GM21423 (cell line): Measurements from ENCODE around the gene ALG2.
A peak's percentile ranks its signal among the peaks of the same experiment; 100 is the strongest.

Experiments
- ATAC-seq: cut with Tn5 transposase; IDR thresholded peaks from one replicate; pipeline ENCODE4 v1.9.1; 2021; ENCODE audit warnings: mild to moderate bottlenecking, moderate library complexity; ENCODE audit not compliant: unreplicated experiment

The ALG2 gene

GRCh38 chr9:99221621-99222415 is at the start of gene ALG2, which contains the start of gene SEC61B:
Gene ALG2, minus strand, starts transcription at chr9:99221942. Its CDS starts 48 bp downstream, at chr9:99221894.
Gene SEC61B, plus strand, starts transcription at chr9:99222282. Its CDS starts 82 bp downstream, at chr9:99222364.
- ATAC-seq, result peak; percentile 90

GRCh38 chr9:99270491-99270890 is 48.7 kb upstream of the ALG2 start:
- ATAC-seq, result no peak

- ATAC-seq, result no peak
Observed at GRCh38 chr9:99269416-99269815, 47.7 kb upstream of the ALG2 start.

- peak; percentile 61 for ATAC-seq
Observed at GRCh38 chr9:99266255-99267023, 44.7 kb upstream of the ALG2 start.

- ATAC-seq, result no peak
Observed at GRCh38 chr9:99265691-99266090, 43.9 kb upstream of the ALG2 start.

GRCh38 chr9:99264070-99264680 is 42.4 kb upstream of the ALG2 start:
- ATAC-seq, result no peak

- ATAC-seq, result no peak
Observed at GRCh38 chr9:99262949-99263418, 41.2 kb upstream of the ALG2 start.

GRCh38 chr9:99261923-99262322 is 40.2 kb upstream of the ALG2 start:
- no peak for ATAC-seq

- ATAC-seq, result peak; percentile 55
Observed at GRCh38 chr9:99259231-99259918, 37.6 kb upstream of the ALG2 start.

GRCh38 chr9:99257723-99258389 is 36.1 kb upstream of the ALG2 start:
- no peak for ATAC-seq

- no peak for ATAC-seq
Observed at GRCh38 chr9:99255651-99256050, 33.9 kb upstream of the ALG2 start.

- peak; percentile 81 for ATAC-seq
Observed at GRCh38 chr9:99253772-99254431, 32.2 kb upstream of the ALG2 start.

GRCh38 chr9:99253134-99253533 is 31.4 kb upstream of the ALG2 start:
- peak; percentile 25 for ATAC-seq

GRCh38 chr9:99251157-99251556 is 29.4 kb upstream of the ALG2 start:
- ATAC-seq, result no peak

GRCh38 chr9:99249619-99250018 is 27.9 kb upstream of the ALG2 start:
- ATAC-seq, result peak; percentile 26

GRCh38 chr9:99244344-99245260 is 22.9 kb upstream of the ALG2 start:
- ATAC-seq, result peak; percentile 92

- ATAC-seq, result no peak
Observed at GRCh38 chr9:99241106-99241505, 19.4 kb upstream of the ALG2 start.

- no peak for ATAC-seq
Observed at GRCh38 chr9:99239341-99240060, 17.8 kb upstream of the ALG2 start.
